Tibial nerve (tissue), 4 donors: ENCODE data around the gene TSPO.

Source experiments
- CTCF ChIP-seq, 5 experiments: fragments of 200-600 bp in 3 of 5; fragments of 450-650 bp in 2 of 5; sonication (generic) in 3 of 5; IDR thresholded peaks; one replicate each; pipeline ENCODE4 v1.5.1; 2016 to 2019; ENCODE audit warnings: antibody characterized with exemption in 5 of 5, mild to moderate bottlenecking in 3 of 5, moderate library complexity in 2 of 5
- EP300 ChIP-seq, 2 donors: sonication (generic); formaldehyde crosslinking; IDR thresholded peaks; one replicate each; pipeline ENCODE4 v1.6.1; 2017; ENCODE audit warnings: antibody characterized with exemption in 2 of 2, mild to moderate bottlenecking in 1 of 2
- POLR2A ChIP-seq, 2 donors: fragments of 450-650 bp; IDR thresholded peaks; one replicate each; pipeline ENCODE4 v1.6.1; 2017; ENCODE audit warnings: antibody characterized with exemption in 2 of 2, mild to moderate bottlenecking in 2 of 2, moderate library complexity in 2 of 2

GRCh38 chr22:43148581-43148980 lies 2.8 kb upstream of the TSPO start:
- TF ChIP-seq CTCF (IDR thresholded peaks at IDR 0.05) (no peak), POLR2A (IDR thresholded peaks at IDR 0.05) (no peak), EP300 (IDR thresholded peaks at IDR 0.05) (no peak)
